Fibroblast of lung (primary cell): ENCODE data around the gene BTBD16. TPM values are rescaled to one million over a fixed set of nuclear protein-coding genes. Genes with fewer than 3 reads are reported as not detected.

Experiments used
- DNase-seq, 2 donors: peaks; one replicate each; pipeline versions ENCODE4 v3.0.0 to v3.0.0-alpha.2; 2010; ENCODE audit warnings: low read depth in 2 of 2
- H2AFZ ChIP-seq: 2 replicates; pipeline ENCODE4 v1.5.1; 2012; ENCODE audit warnings: low read length, control low read depth, inconsistent platforms
- H3K27ac ChIP-seq: 2 replicates; pipeline ENCODE4 v1.5.1; 2011; ENCODE audit warnings: low read length, control low read depth; ENCODE audit not compliant: insufficient read depth
- H3K27me3 ChIP-seq: 2 replicates; pipeline ENCODE4 v1.5.1; 2011; ENCODE audit warnings: mild to moderate bottlenecking, low read length; ENCODE audit not compliant: control insufficient read depth, insufficient read depth
- H3K36me3 ChIP-seq: 2 replicates; pipeline ENCODE4 v1.5.1; 2011; ENCODE audit warnings: low read length; ENCODE audit not compliant: control insufficient read depth, insufficient read depth
- H3K4me1 ChIP-seq: 2 replicates; pipeline ENCODE4 v1.5.1; 2011; ENCODE audit warnings: low read length; ENCODE audit not compliant: control insufficient read depth, insufficient read depth; ENCODE audit errors: extremely low read depth
- H3K4me2 ChIP-seq: 2 replicates; pipeline ENCODE4 v1.5.1; 2011; ENCODE audit warnings: low read length, control low read depth; ENCODE audit not compliant: insufficient read depth; ENCODE audit errors: extremely low read depth
- H3K4me3 ChIP-seq, 4 experiments: fragments of 200-600 bp in 1 of 4; sonication (generic) in 1 of 4; replicated peaks in 1 of 4; 2 replicates each; pipeline ENCODE4 v1.5.1; 2011 to 2016; ENCODE audit warnings: low read length in 4 of 4, low read depth in 3 of 4, mild to moderate bottlenecking in 3 of 4, control low read depth in 2 of 4, inconsistent platforms in 1 of 4, mixed read lengths in 1 of 4; ENCODE audit not compliant: insufficient read depth in 1 of 4; ENCODE audit errors: control extremely low read depth in 1 of 4
- H3K79me2 ChIP-seq: 2 replicates; pipeline ENCODE4 v1.5.1; 2012; ENCODE audit warnings: mild to moderate bottlenecking, low read length, inconsistent platforms; ENCODE audit not compliant: control insufficient read depth, insufficient read depth
- H3K9ac ChIP-seq: 2 replicates; pipeline ENCODE4 v1.5.1; 2011; ENCODE audit warnings: mild to moderate bottlenecking, low read length, control low read depth; ENCODE audit not compliant: insufficient read depth
- H3K9me3 ChIP-seq: 2 replicates; pipeline ENCODE4 v1.5.1; 2012; ENCODE audit warnings: low read depth, low read length; ENCODE audit not compliant: control insufficient read depth, insufficient read depth
- H4K20me1 ChIP-seq: 2 replicates; pipeline ENCODE4 v1.5.1; 2011; ENCODE audit warnings: low read length; ENCODE audit not compliant: control insufficient read depth, insufficient read depth; ENCODE audit errors: extremely low read depth
- CTCF ChIP-seq, 2 donors: IDR thresholded peaks in 1 of 2; conservative IDR thresholded peaks in 1 of 2; 1 replicate in 1 of 2; 2 replicates in 1 of 2; pipeline ENCODE4 v1.5.1; 2011 to 2012; ENCODE audit warnings: low read length in 2 of 2, control low read depth in 1 of 2, inconsistent platforms in 1 of 2, low read depth in 1 of 2, mild to moderate bottlenecking in 1 of 2
- EZH2 ChIP-seq: IDR thresholded peaks from 2 replicates; pipeline ENCODE4 v1.5.1; 2012; ENCODE audit warnings: low read length, control low read depth, mild to moderate bottlenecking; ENCODE audit errors: missing control alignments
- polyA plus RNA-seq, 2 donors: library from polyadenylated mRNA; depleted of rRNA in 1 of 2; stranded (reverse) in 1 of 2; unstranded in 1 of 2; fragments of >200 nt; gene quantifications; 2 replicates each; pipeline ENCODE4 v1.2.1, GENCODE V29; 2011 to 2012; ENCODE audit warnings: missing spikeins in 1 of 2
- total RNA-seq: library from RNA; depleted of rRNA; stranded (reverse); fragments of >200 nt; gene quantifications from 2 replicates; pipeline ENCODE4 v1.2.1, GENCODE V29; 2014

Gene BTBD16
- total and polyA plus RNA-seq, 2 donors (not counting 1 experiment from before 2014, with no cell fraction given), result not detected

GRCh38 chr10:122338609-122339441 lies 67.7 kb downstream of the BTBD16 start:
- Histone ChIP-seq H3K36me3 (no peaks in the 10 kb centered on the region), H2AFZ (no peak overlapping the region)

GRCh38 chr10:122341141-122341810 lies 70.2 kb downstream of the BTBD16 start:
- Histone ChIP-seq H3K9me3 (no peaks in the 10 kb centered on the region), H3K27me3 (no peaks in the 10 kb centered on the region), H3K4me2 (no peak overlapping the region), H2AFZ (no peak overlapping the region), H3K36me3 (no peaks in the 10 kb centered on the region), H3K4me1 (no peaks in the 10 kb centered on the region), H4K20me1 (no peaks in the 10 kb centered on the region), H3K4me3 (no peak overlapping the region), H3K9ac (no peak overlapping the region), H3K27ac (no peak overlapping the region), H3K79me2 (no peaks in the 10 kb centered on the region)
- TF ChIP-seq EZH2 (no peak), CTCF (conservative IDR thresholded peaks at IDR 0.05 in 1 of 2, IDR thresholded peaks at IDR 0.05 in 1 of 2; ENCODE audit: low read depth in 1 of 2, low read length in 2 of 2) (no peak)
- DNase-seq, result peak in 1 of 2 donors; percentile 89

More at GRCh38 chr10:122338609-122339441, 67.7 kb downstream of the BTBD16 start:
- Histone ChIP-seq H3K9ac (no peak overlapping the region), H3K9me3 (no peaks in the 10 kb centered on the region), H3K27ac (no peak overlapping the region), H3K4me1 (no peaks in the 10 kb centered on the region), H3K27me3 (no peaks in the 10 kb centered on the region), H3K79me2 (no peaks in the 10 kb centered on the region), H3K4me2 (no peak overlapping the region), H3K4me3 (no peak overlapping the region), H4K20me1 (no peaks in the 10 kb centered on the region)
- DNase-seq, result no peak
- no peak for TF ChIP-seq EZH2
- TF ChIP-seq CTCF (conservative IDR thresholded peaks at IDR 0.05 in 1 of 2, IDR thresholded peaks at IDR 0.05 in 1 of 2; ENCODE audit: low read depth in 1 of 2, low read length in 2 of 2), result no peak

GRCh38 chr10:122342293-122343134 lies 71.4 kb downstream of the BTBD16 start:
- Histone ChIP-seq H3K79me2 (no peaks in the 10 kb centered on the region), H3K9ac (no peak overlapping the region), H3K36me3 (no peaks in the 10 kb centered on the region), H2AFZ (no peak overlapping the region), H3K27ac (no peak overlapping the region), H3K4me3 (no peak overlapping the region), H3K27me3 (no peaks in the 10 kb centered on the region), H4K20me1 (no peaks in the 10 kb centered on the region), H3K9me3 (no peaks in the 10 kb centered on the region), H3K4me1 (no peaks in the 10 kb centered on the region), H3K4me2 (no peak overlapping the region)
- DNase-seq, result peak; percentile 29 to 76
- TF ChIP-seq EZH2 (no peak), CTCF (conservative IDR thresholded peaks at IDR 0.05 in 1 of 2, IDR thresholded peaks at IDR 0.05 in 1 of 2; ENCODE audit: low read depth in 1 of 2, low read length in 2 of 2) (peak; percentile 81 to 83)
